NOMO-1 (cell line): ENCODE results near the gene WWOX.

Experiments used
- DNase-seq, 2 experiments: peaks; one replicate each; lab custom pipeline; 2025; ENCODE audit not compliant: unreplicated experiment in 2 of 2; lab: John Stamatoyannopoulos, UW

WWOX gene

GRCh38 chr16:79127766-79128165 is 1028.3 kb downstream of the WWOX start:
- DNase-seq, result peak in 1 of 2 experiments; percentile 6

GRCh38 chr16:79128706-79129105 is 1029.3 kb downstream of the WWOX start:
- no peak for DNase-seq

- DNase-seq, result no peak
Observed at GRCh38 chr16:79130616-79131015, 1031.2 kb downstream of the WWOX start.

GRCh38 chr16:79131321-79132075 is 1032.0 kb downstream of the WWOX start:
- no peak for DNase-seq

- DNase-seq, result no peak
Observed at GRCh38 chr16:79132701-79133100, 1033.2 kb downstream of the WWOX start.

GRCh38 chr16:79134300-79134699 is 1034.8 kb downstream of the WWOX start:
- no peak for DNase-seq

- no peak for DNase-seq
Observed at GRCh38 chr16:79136955-79137354, 1037.5 kb downstream of the WWOX start.

- no peak for DNase-seq
Observed at GRCh38 chr16:79137426-79137939, 1038.0 kb downstream of the WWOX start.

GRCh38 chr16:79139799-79140198 is 1040.3 kb downstream of the WWOX start:
- DNase-seq, result no peak

- DNase-seq, result no peak
Observed at GRCh38 chr16:79143026-79143425, 1043.6 kb downstream of the WWOX start.

- DNase-seq, result no peak
Observed at GRCh38 chr16:79150151-79150550, 1050.7 kb downstream of the WWOX start.

- DNase-seq, result no peak
Observed at GRCh38 chr16:79150632-79151310, 1051.3 kb downstream of the WWOX start.

- DNase-seq, result no peak
Observed at GRCh38 chr16:79154086-79154485, 1054.6 kb downstream of the WWOX start.

- DNase-seq, result no peak
Observed at GRCh38 chr16:79155471-79155870, 1056.0 kb downstream of the WWOX start.

- DNase-seq, result no peak
Observed at GRCh38 chr16:79155904-79156303, 1056.5 kb downstream of the WWOX start.

GRCh38 chr16:79156761-79157160 is 1057.3 kb downstream of the WWOX start:
- no peak for DNase-seq

- DNase-seq, result no peak
Observed at GRCh38 chr16:79158337-79158736, 1058.9 kb downstream of the WWOX start.

- no peak for DNase-seq
Observed at GRCh38 chr16:79159261-79160049, 1060.0 kb downstream of the WWOX start.

- no peak for DNase-seq
Observed at GRCh38 chr16:79162977-79163376, 1063.5 kb downstream of the WWOX start.

GRCh38 chr16:79163691-79164387 is 1064.4 kb downstream of the WWOX start:
- DNase-seq, result peak; percentile 76 to 77
